ENCODE data around the gene CDK10.

Gene CDK10

GRCh38 chr16:89646906-89647305, 39.6 kb upstream of the CDK10 start:
- no peak for TF ChIP-seq EZH2phosphoT487 (IDR thresholded peaks at IDR 0.05; ENCODE audit: borderline replicate concordance, low read length)
- TF ChIP-seq CTCF (IDR thresholded peaks at IDR 0.05; ENCODE audit: low read depth, low read length, poor library complexity, severe bottlenecking), result no peak
- no peak overlapping the region for H3K4me2 ChIP-seq (ENCODE audit: low read length)
- H3K4me1 ChIP-seq (ENCODE audit: control insufficient read depth, low read length), result no peaks in the 10 kb centered on the region
- peaks cover 8% of the 10 kb centered on the region for H3K79me2 ChIP-seq (ENCODE audit: control insufficient read depth, low read length)
- H3K9me2 ChIP-seq (replicated peaks; ENCODE audit: control insufficient read depth, low read length), result no peaks in the 10 kb centered on the region
- H3K4me3 ChIP-seq (ENCODE audit: low read length), result no peak overlapping the region
- peaks cover 26% of the 10 kb centered on the region for H3K36me3 ChIP-seq (ENCODE audit: control insufficient read depth, low read length)
- no peak overlapping the region for H3K27ac ChIP-seq (ENCODE audit: low read depth, low read length)
- 0 out of 2 replicates have a peak, but pooled peaks cover 1% of the 10 kb centered on the region for H4K20me1 ChIP-seq (ENCODE audit: control insufficient read depth, insufficient read depth, low read depth, low read length)
- no peaks in the 10 kb centered on the region for H3K27me3 ChIP-seq (ENCODE audit: control insufficient read depth, low read length)
- no peaks in the 10 kb centered on the region for H3F3A ChIP-seq (ENCODE audit: control insufficient read depth, insufficient read depth)
- no peaks in the 10 kb centered on the region for H3K9me3 ChIP-seq (ENCODE audit: control insufficient read depth, insufficient read depth, low read length)

- no peaks in the 10 kb centered on the region for H3K27me3 ChIP-seq (ENCODE audit: control insufficient read depth, low read length)
- peaks cover 44% of the 10 kb centered on the region for H3K79me2 ChIP-seq (ENCODE audit: control insufficient read depth, low read length)
- H3K4me3 ChIP-seq (ENCODE audit: low read length), result no peak overlapping the region
- no peaks in the 10 kb centered on the region for H3F3A ChIP-seq (ENCODE audit: control insufficient read depth, insufficient read depth)
- H3K27ac ChIP-seq (ENCODE audit: low read depth, low read length), result no peak overlapping the region
- peaks cover 23% of the 10 kb centered on the region for H3K36me3 ChIP-seq (ENCODE audit: control insufficient read depth, low read length)
- H3K9me3 ChIP-seq (ENCODE audit: control insufficient read depth, insufficient read depth, low read length), result no peaks in the 10 kb centered on the region
- TF ChIP-seq CTCF (IDR thresholded peaks at IDR 0.05; ENCODE audit: low read depth, low read length, poor library complexity, severe bottlenecking) (no peak), EZH2phosphoT487 (IDR thresholded peaks at IDR 0.05; ENCODE audit: borderline replicate concordance, low read length) (no peak)
- peaks cover 5% of the 10 kb centered on the region for H3K4me1 ChIP-seq (ENCODE audit: control insufficient read depth, low read length)
- H4K20me1 ChIP-seq (ENCODE audit: control insufficient read depth, insufficient read depth, low read depth, low read length), result peaks cover 4% of the 10 kb centered on the region; the same call in 1 of the 2 replicates
- no peak overlapping the region for H3K4me2 ChIP-seq (ENCODE audit: low read length)
- no peaks in the 10 kb centered on the region for H3K9me2 ChIP-seq (replicated peaks; ENCODE audit: control insufficient read depth, low read length)
Measured at GRCh38 chr16:89651584-89651983, 34.9 kb upstream of the CDK10 start.

GRCh38 chr16:89653656-89654295, 32.7 kb upstream of the CDK10 start:
- peaks cover 7% of the 10 kb centered on the region; the same call in 1 of the 2 replicates for H4K20me1 ChIP-seq (ENCODE audit: control insufficient read depth, insufficient read depth, low read depth, low read length)
- H3K9me2 ChIP-seq (replicated peaks; ENCODE audit: control insufficient read depth, low read length), result no peaks in the 10 kb centered on the region
- no peak overlapping the region for H3K4me3 ChIP-seq (ENCODE audit: low read length)
- H3K79me2 ChIP-seq (ENCODE audit: control insufficient read depth, low read length), result peaks cover 62% of the 10 kb centered on the region
- H3K4me1 ChIP-seq (ENCODE audit: control insufficient read depth, low read length), result peaks cover 13% of the 10 kb centered on the region
- peaks cover 18% of the 10 kb centered on the region for H3K36me3 ChIP-seq (ENCODE audit: control insufficient read depth, low read length)
- no peaks in the 10 kb centered on the region for H3F3A ChIP-seq (ENCODE audit: control insufficient read depth, insufficient read depth)
- H3K4me2 ChIP-seq (ENCODE audit: low read length), result no peak overlapping the region
- no peaks in the 10 kb centered on the region for H3K9me3 ChIP-seq (ENCODE audit: control insufficient read depth, insufficient read depth, low read length)
- TF ChIP-seq CTCF (IDR thresholded peaks at IDR 0.05; ENCODE audit: low read depth, low read length, poor library complexity, severe bottlenecking), result no peak
- TF ChIP-seq EZH2phosphoT487 (IDR thresholded peaks at IDR 0.05; ENCODE audit: borderline replicate concordance, low read length), result no peak
- H3K27ac ChIP-seq (ENCODE audit: low read depth, low read length), result no peak overlapping the region
- no peaks in the 10 kb centered on the region for H3K27me3 ChIP-seq (ENCODE audit: control insufficient read depth, low read length)
